Immature natural killer cell (primary cell): ENCODE results near the gene CCDC160. TPM values are rescaled to one million over a fixed set of nuclear protein-coding genes. Genes with fewer than 3 reads are reported as not detected.
"Not testable (repeated sequence)": the region's sequence is repeated elsewhere in the genome, so short reads cannot be mapped to it uniquely, and the experiment has no call there.

ENCODE experiments used
- DNase-seq, 3 donors: peaks; one replicate each; pipeline ENCODE4 v3.0.0; 2022; ENCODE audit warnings: mixed read lengths in 1 of 3
- H3K27ac Mint-ChIP-seq, 6 donors: one replicate each; pipeline ENCODE4 v1.8.0; 2020; ENCODE audit warnings: mixed read lengths in 6 of 6, mild to moderate bottlenecking in 5 of 6, inconsistent platforms in 4 of 6, moderate library complexity in 3 of 6
- H3K27me3 Mint-ChIP-seq, 3 donors: one replicate each; pipeline ENCODE4 v1.8.0; 2020 to 2021; ENCODE audit warnings: low read depth in 3 of 3, mild to moderate bottlenecking in 3 of 3, mixed read lengths in 3 of 3, moderate library complexity in 3 of 3, inconsistent platforms in 1 of 3
- H3K36me3 Mint-ChIP-seq, 3 donors: one replicate each; pipeline ENCODE4 v1.8.0; 2020; ENCODE audit warnings: mixed read lengths in 3 of 3, inconsistent platforms in 2 of 3, mild to moderate bottlenecking in 2 of 3
- H3K4me1 Mint-ChIP-seq, 2 donors: one replicate each; pipeline ENCODE4 v1.8.0; 2020; ENCODE audit warnings: inconsistent platforms in 2 of 2, mild to moderate bottlenecking in 2 of 2, mixed read lengths in 2 of 2, moderate library complexity in 1 of 2
- H3K4me3 Mint-ChIP-seq, 5 donors: one replicate each; pipeline ENCODE4 v1.8.0; 2020; ENCODE audit warnings: mild to moderate bottlenecking in 5 of 5, mixed read lengths in 5 of 5, inconsistent platforms in 3 of 5, moderate library complexity in 3 of 5
- H3K9me3 Mint-ChIP-seq, 6 donors: one replicate each; pipeline ENCODE4 v1.8.0; 2020; ENCODE audit warnings: mild to moderate bottlenecking in 6 of 6, mixed read lengths in 6 of 6, inconsistent platforms in 4 of 6, moderate library complexity in 3 of 6
- polyA plus RNA-seq, 3 donors: library from polyadenylated mRNA; unstranded; fragments of 300-500 nt; fragmentation: Illumina TruSeq; gene quantifications; one replicate each; pipeline ENCODE4 v1.2.3, GENCODE V29; 2021

The CCDC160 gene
- polyA plus RNA-seq, 3 donors from 2014 or later: 0.66 TPM; not detected in 2

DNA sequence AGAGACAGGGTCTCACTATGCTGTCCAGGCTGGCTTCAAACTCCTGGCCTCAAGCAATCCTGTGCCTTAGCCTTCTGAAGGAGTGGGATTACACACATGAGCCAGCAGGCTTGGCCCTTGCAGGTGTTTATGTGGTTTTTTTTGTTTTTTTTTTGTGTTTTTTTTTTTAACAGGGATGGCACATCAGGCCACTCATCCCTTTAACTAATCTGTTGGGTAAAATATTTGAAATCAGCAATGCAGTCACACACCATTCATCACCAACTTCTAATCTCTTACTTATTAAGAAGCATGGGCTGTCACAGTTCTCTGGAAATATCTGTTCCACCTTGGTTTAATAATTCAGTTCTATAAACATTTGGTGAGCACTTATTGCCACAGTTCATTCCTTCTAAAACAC lies 12.3 kb downstream of the CCDC160 start:
- Mint-ChIP-seq H3K9me3 (no peaks in the 10 kb centered on the region), H3K27ac (no peak overlapping the region), H3K4me1 (peaks cover 0 to 5% of the 10 kb centered on the region in 2 donors), H3K36me3 (no peaks in the 10 kb centered on the region), H3K4me3 (no peak overlapping the region), H3K27me3 (peaks cover 0 to 10% (median 6%) of the 10 kb centered on the region in 3 donors)
- DNase-seq: no peak

DNA sequence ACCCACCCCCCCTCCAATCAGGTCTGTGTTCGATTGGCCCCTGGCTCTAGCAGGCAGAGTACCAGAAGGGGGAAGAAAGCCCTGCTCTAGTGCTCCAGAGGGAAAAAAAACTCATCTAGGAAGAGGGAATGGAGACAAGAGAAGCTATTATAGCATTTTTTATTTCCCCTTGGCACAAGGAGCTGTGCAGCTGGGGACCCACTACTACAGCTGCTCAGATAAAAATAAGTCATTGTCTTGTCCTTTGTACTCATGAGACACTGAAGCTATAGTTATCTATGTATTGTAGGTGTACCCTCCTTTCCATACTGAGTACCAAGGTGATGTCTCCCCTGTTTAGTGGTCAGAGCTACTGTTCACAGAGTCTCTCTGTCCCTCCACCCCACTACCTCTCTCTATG lies 14.3 kb downstream of the CCDC160 start:
- H3K27ac Mint-ChIP-seq: no peak overlapping the region
- DNase-seq: no peak
- peaks cover 0 to 5% of the 10 kb centered on the region in 2 donors for H3K4me1 Mint-ChIP-seq
- no peaks in the 10 kb centered on the region for H3K9me3 Mint-ChIP-seq
- H3K36me3 Mint-ChIP-seq: no peaks in the 10 kb centered on the region
- H3K27me3 Mint-ChIP-seq: peaks cover 0 to 6% (median 5%) of the 10 kb centered on the region in 3 donors
- no peak overlapping the region for H3K4me3 Mint-ChIP-seq

DNA sequence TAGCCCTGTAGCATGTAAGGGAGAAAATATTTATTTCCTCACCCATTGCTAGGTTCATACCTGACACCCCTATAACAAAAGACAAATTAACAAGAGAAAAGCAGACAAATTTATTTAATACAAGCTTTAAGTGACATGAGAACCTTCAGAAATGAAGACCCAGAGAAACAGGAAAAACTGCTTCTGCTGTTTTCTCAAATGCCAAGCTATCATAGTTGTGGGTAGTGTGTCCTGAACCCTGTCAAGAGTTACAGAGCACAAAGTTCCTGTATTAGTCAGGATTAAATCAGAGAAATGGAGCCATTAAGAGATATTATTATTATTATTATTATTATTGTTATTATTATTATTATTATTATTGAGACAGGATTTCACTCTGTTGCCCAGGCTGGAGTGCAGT lies 17.5 kb downstream of the CCDC160 start:
- Mint-ChIP-seq H3K27me3 (peaks cover 0 to 7% (median 4%) of the 10 kb centered on the region in 3 donors), H3K9me3 (no peaks in the 10 kb centered on the region), H3K36me3 (no peaks in the 10 kb centered on the region), H3K4me3 (no peak overlapping the region), H3K27ac (no peak overlapping the region), H3K4me1 (peaks cover 0 to 5% of the 10 kb centered on the region in 2 donors)
- DNase-seq: no peak

DNA sequence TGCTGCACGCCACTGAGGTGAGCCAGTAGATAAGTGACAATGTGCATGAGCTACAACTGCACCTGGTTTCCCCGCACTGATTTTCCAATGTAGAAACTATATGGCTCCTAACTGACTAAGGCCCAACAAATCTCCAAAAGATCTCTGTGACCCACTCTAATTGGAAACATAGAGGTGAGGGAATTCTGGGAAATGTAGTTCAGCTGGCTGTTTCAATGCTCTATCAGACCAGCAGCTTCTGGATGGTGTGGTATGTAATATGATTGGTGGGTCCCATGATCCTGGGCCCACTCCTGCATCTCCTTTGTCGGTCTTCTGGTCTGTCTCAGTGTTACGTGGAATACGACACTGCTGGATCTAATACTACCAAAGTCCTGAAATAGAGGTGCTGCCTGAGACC lies 18.6 kb downstream of the CCDC160 start:
- H3K4me3 Mint-ChIP-seq: no peak overlapping the region
- peaks cover 0 to 5% of the 10 kb centered on the region in 2 donors for H3K4me1 Mint-ChIP-seq
- DNase-seq: no peak
- H3K36me3 Mint-ChIP-seq: no peaks in the 10 kb centered on the region
- H3K9me3 Mint-ChIP-seq: no peaks in the 10 kb centered on the region
- no peak overlapping the region for H3K27ac Mint-ChIP-seq
- peaks cover 0 to 8% (median 4%) of the 10 kb centered on the region in 3 donors for H3K27me3 Mint-ChIP-seq

DNA sequence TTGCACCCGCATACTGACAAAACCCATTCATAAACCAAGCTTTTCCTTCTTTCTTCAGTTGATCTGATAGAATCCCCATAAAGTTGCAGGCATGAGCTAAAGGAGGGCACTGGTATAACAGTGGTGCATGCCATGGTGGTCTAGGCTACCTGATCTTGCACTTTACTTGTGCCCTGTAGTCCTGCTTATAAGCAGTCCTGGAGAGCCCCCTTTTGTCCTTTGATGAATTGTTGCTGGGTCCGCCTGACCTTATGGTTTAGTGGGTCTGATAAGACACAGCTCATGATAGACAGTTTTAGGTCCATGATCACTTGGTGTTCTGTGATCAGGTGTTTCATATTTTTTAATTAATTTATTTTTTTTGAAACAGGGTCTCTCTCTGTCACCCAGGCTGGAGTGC lies 19.7 kb downstream of the CCDC160 start:
- H3K27ac Mint-ChIP-seq: no peak overlapping the region
- no peak overlapping the region for H3K4me3 Mint-ChIP-seq
- peaks cover 0 to 15% (median 4%) of the 10 kb centered on the region in 3 donors for H3K27me3 Mint-ChIP-seq
- H3K4me1 Mint-ChIP-seq: peaks cover 0 to 5% of the 10 kb centered on the region in 2 donors
- H3K9me3 Mint-ChIP-seq: no peaks in the 10 kb centered on the region
- no peaks in the 10 kb centered on the region for H3K36me3 Mint-ChIP-seq
- DNase-seq: no peak

DNA sequence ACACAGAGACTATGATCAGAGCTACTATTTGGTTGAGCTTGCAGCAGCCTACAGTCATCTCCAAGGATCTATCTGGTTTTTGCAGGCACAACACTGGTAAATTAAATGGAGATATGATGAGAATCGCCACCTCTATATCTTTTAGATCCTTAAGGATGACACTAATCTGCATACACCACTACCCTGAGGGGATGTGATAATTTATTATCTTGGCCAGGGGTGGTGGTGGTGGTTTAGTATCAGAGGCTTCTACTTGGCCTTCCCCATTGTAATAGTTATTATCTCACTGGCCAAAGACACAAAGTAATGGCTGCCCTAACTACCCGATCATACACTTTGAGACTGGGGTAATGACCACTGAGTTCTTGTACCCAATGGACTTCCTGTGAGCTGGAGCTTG lies 21.2 kb downstream of the CCDC160 start:
- H3K4me1 Mint-ChIP-seq: peaks cover 0 to 5% of the 10 kb centered on the region in 2 donors
- no peaks in the 10 kb centered on the region for H3K36me3 Mint-ChIP-seq
- DNase-seq: no peak
- peaks cover under 1 to 11% (median 2%) of the 10 kb centered on the region in 3 donors for H3K27me3 Mint-ChIP-seq
- H3K27ac Mint-ChIP-seq: no peak overlapping the region
- H3K9me3 Mint-ChIP-seq: no peaks in the 10 kb centered on the region
- no peak overlapping the region for H3K4me3 Mint-ChIP-seq

DNA sequence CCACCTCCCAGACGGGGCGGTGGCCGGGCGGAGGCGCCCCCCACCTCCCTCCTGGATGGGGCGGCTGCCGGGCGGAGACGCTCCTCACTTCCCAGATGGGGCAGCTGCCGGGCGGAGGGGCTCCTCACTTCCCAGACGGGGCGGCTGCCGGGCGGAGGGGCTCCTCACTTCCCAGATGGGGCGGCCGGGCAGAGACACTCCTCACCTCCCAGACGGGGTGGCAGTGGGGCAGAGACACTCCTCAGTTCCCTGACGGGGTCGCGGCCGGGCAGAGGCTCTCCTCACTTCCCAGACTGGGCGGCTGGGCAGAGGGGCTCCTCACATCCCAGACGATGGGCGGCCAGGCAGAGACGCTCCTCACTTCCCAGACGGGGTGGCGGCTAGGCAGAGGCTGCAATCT lies 49.0 kb downstream of the CCDC160 start:
- not testable (repeated sequence) for H3K36me3 Mint-ChIP-seq, H3K27ac Mint-ChIP-seq, H3K4me3 Mint-ChIP-seq, H3K4me1 Mint-ChIP-seq, H3K9me3 Mint-ChIP-seq, DNase-seq
- peaks cover 3 to 16% (median 4%) of the 10 kb centered on the region in 3 donors for H3K27me3 Mint-ChIP-seq

DNA sequence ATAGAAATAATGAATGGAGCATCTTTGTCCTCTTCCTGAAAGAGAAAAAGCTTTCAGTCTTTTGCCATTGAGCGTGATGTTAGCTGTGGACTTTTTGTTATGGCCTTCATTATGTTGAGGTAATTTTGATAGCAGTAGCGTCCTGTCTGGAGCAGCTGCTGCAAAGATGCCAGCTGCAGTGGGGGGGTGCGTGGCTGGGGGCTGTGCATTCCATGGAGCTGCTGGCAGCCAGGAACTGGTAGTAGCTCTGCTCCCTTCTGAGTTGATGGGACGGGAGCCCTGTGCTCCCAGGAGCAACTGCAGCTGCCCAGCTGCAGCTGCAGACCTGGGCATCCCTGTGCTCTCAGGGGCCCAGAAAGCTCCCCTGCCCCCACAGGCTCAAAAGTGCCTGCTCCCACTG lies 50.4 kb downstream of the CCDC160 start:
- Mint-ChIP-seq H3K4me1 (no peaks in the 10 kb centered on the region), H3K27ac (no peak overlapping the region), H3K36me3 (no peaks in the 10 kb centered on the region), H3K9me3 (peaks cover 0 to 7% (median 0%) of the 10 kb centered on the region in 6 donors), H3K27me3 (peaks cover 5 to 15% (median 5%) of the 10 kb centered on the region in 3 donors), H3K4me3 (no peak overlapping the region)
- DNase-seq: no peak

DNA sequence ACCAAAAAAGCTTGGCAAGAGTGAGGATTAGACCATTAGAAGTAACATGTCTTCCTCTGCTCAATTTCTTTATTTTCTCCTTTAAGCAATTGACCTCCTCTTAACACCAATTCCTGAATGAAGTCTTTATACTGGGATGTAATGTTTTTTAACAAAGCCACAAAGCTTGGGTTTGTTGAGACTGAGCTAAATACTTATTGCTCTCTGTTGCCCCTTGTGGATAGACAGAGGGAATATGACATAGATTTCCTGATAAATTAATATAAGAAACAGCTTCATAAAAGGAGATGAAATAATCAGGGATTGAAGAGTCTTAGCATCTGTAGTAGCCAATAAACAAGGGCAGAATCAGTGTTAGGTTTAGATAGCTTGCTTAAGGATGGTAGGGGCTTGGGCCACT lies 57.6 kb downstream of the CCDC160 start:
- no peak overlapping the region for H3K4me3 Mint-ChIP-seq
- H3K9me3 Mint-ChIP-seq: peaks cover 2 to 16% (median 5%) of the 10 kb centered on the region in 6 donors
- DNase-seq: no peak
- H3K36me3 Mint-ChIP-seq: peaks cover 0 to 3% (median 0%) of the 10 kb centered on the region in 3 donors
- no peaks in the 10 kb centered on the region for H3K4me1 Mint-ChIP-seq
- peaks cover 5 to 25% (median 6%) of the 10 kb centered on the region in 3 donors for H3K27me3 Mint-ChIP-seq
- H3K27ac Mint-ChIP-seq: no peak overlapping the region

Other genes with a start within 250 kb of the CCDC160 start
- gene PHF6, start 136.1 kb downstream of the CCDC160 start, polyA plus RNA-seq: 10 to 100 TPM; 17.3 to 25.0 (median 21.5) TPM
- gene HPRT1, start 223.0 kb downstream of the CCDC160 start, polyA plus RNA-seq: 10 to 100 TPM; 57.6 to 99.1 (median 74.1) TPM